B cell (primary cell): ENCODE data around the gene DHX9. TPM values are rescaled to one million over a fixed set of nuclear protein-coding genes. Genes with fewer than 3 reads are reported as not detected.

Experiments
- ATAC-seq: fragments of 200-7000 bp; cut with Tn5 transposase; one replicate; pipeline ENCODE4 v1.10.0; 2021; ENCODE audit warnings: low read depth, mild to moderate bottlenecking, moderate number of reproducible peaks, moderate library complexity
- CTCF ChIA-PET: fragments of 350-600 bp; sonication (Branson Sonifier 250); formaldehyde crosslinking; loops from one replicate; lab custom pipeline; 2021; ENCODE audit warnings: antibody characterized with exemption, inconsistent platforms; lab: Charles Lee
- POLR2A ChIA-PET: fragments of 350-600 bp; sonication (Branson Sonifier 250); formaldehyde crosslinking; loops from one replicate; lab custom pipeline; 2021; ENCODE audit warnings: antibody characterized with exemption; lab: Charles Lee
- DNase-seq: peaks from one replicate; pipeline ENCODE4 v3.0.0; 2013
- H2AFZ ChIP-seq: 2 replicates; pipeline ENCODE4 v1.6.1; 2012; ENCODE audit warnings: mild to moderate bottlenecking, low read depth, low read length; ENCODE audit not compliant: insufficient read depth, poor library complexity, severe bottlenecking
- H3K27ac ChIP-seq, 2 donors: 1 replicate in 1 of 2; 2 replicates in 1 of 2; pipeline ENCODE4 v1.5.1; 2012 to 2013; ENCODE audit warnings: low read length in 2 of 2, mild to moderate bottlenecking in 2 of 2, moderate library complexity in 1 of 2
- H3K27me3 ChIP-seq, 4 experiments: fragments of 200-600 bp in 1 of 4; sonication (generic) in 1 of 4; replicated peaks in 1 of 4; 1 replicate in 2 of 4; 2 replicates in 2 of 4; pipeline versions ENCODE4 v1.6.1 to v1.7.0; 2013 to 2016; ENCODE audit warnings: low read length in 3 of 4, mild to moderate bottlenecking in 2 of 4, mixed read lengths in 1 of 4, moderate library complexity in 1 of 4; ENCODE audit not compliant: insufficient read depth in 4 of 4, control insufficient read depth in 3 of 4; ENCODE audit errors: control extremely low read depth in 1 of 4
- H3K36me3 ChIP-seq, 2 experiments: replicated peaks in 1 of 2; 1 replicate in 1 of 2; 2 replicates in 1 of 2; pipeline versions ENCODE4 v1.6.1 to v1.7.1; 2013; ENCODE audit warnings: low read length in 1 of 2; ENCODE audit not compliant: insufficient read depth in 2 of 2, control insufficient read depth in 1 of 2; ENCODE audit errors: control extremely low read depth in 1 of 2, extremely low read depth in 1 of 2
- H3K4me1 ChIP-seq, 2 donors: fragments of 200-600 bp in 1 of 2; sonication (generic) in 1 of 2; 1 replicate in 1 of 2; 2 replicates in 1 of 2; pipeline versions ENCODE4 v1.5.1 to v1.6.1; 2013 to 2017; ENCODE audit warnings: low read length in 2 of 2; ENCODE audit not compliant: control insufficient read depth in 2 of 2, insufficient read depth in 2 of 2
- H3K4me2 ChIP-seq: replicated peaks from 2 replicates; pipeline ENCODE3; 2012; ENCODE audit warnings: mild to moderate bottlenecking, low read depth, low read length; ENCODE audit not compliant: poor library complexity, severe bottlenecking
- H3K4me3 ChIP-seq, 5 experiments: fragments of 200-600 bp in 1 of 5; sonication (generic) in 1 of 5; 1 replicate in 3 of 5; 2 replicates in 2 of 5; pipeline versions ENCODE4 v1.5.1 to v1.7.0; 2011 to 2016; ENCODE audit warnings: low read length in 4 of 5, mild to moderate bottlenecking in 4 of 5, low read depth in 2 of 5, control low read depth in 1 of 5, moderate library complexity in 1 of 5; ENCODE audit not compliant: insufficient read depth in 1 of 5; ENCODE audit errors: control extremely low read depth in 1 of 5, extremely low read depth in 1 of 5
- H3K79me2 ChIP-seq: fragments of 200-600 bp; sonication (generic); one replicate; pipeline ENCODE4 v1.6.0; 2016; ENCODE audit warnings: low read length; ENCODE audit not compliant: control insufficient read depth, insufficient read depth
- H3K9ac ChIP-seq: fragments of 200-600 bp; sonication (generic); 2 replicates; pipeline ENCODE4 v1.6.1; 2017; ENCODE audit warnings: mild to moderate bottlenecking, low read length, moderate library complexity
- H3K9me3 ChIP-seq, 3 donors: one replicate each; pipeline versions ENCODE4 v1.6.1 to v1.7.1; 2013; ENCODE audit warnings: low read length in 2 of 3; ENCODE audit not compliant: control insufficient read depth in 2 of 3, insufficient read depth in 1 of 3; ENCODE audit errors: control extremely low read depth in 1 of 3
- H4K20me1 ChIP-seq: 2 replicates; pipeline ENCODE4 v1.6.0; 2012; ENCODE audit warnings: mild to moderate bottlenecking, low read length; ENCODE audit not compliant: insufficient read depth, control insufficient read depth, poor library complexity, severe bottlenecking
- H3K27ac Mint-ChIP-seq: one replicate; pipeline ENCODE4 v1.8.0; 2021; ENCODE audit warnings: mixed read lengths
- H3K27me3 Mint-ChIP-seq: one replicate; pipeline ENCODE4 v1.8.0; 2021; ENCODE audit warnings: mixed read lengths
- H3K4me1 Mint-ChIP-seq: one replicate; pipeline ENCODE4 v1.8.0; 2021; ENCODE audit warnings: mixed read lengths
- H3K4me3 Mint-ChIP-seq: one replicate; pipeline ENCODE4 v1.8.0; 2021; ENCODE audit warnings: mixed read lengths
- H3K9me3 Mint-ChIP-seq: one replicate; pipeline ENCODE4 v1.8.0; 2022; ENCODE audit warnings: mixed read lengths; ENCODE audit not compliant: insufficient read depth
- CTCF ChIP-seq: fragments of 200-600 bp; IDR thresholded peaks from one replicate; pipeline ENCODE4 v1.8.0; 2022; ENCODE audit warnings: antibody characterized with exemption, mild to moderate bottlenecking
- EZH2 ChIP-seq: IDR thresholded peaks from 2 replicates; pipeline ENCODE4 v1.6.1; 2012; ENCODE audit warnings: borderline replicate concordance, low read depth, mild to moderate bottlenecking, moderate library complexity, low read length; ENCODE audit not compliant: insufficient read depth, poor library complexity, severe bottlenecking
- WGBS: methylation state at CpG from one replicate; pipeline ENCODE4 v1.1.5; 2013; ENCODE audit warnings: missing lambda C conversion rate; ENCODE audit not compliant: insufficient coverage; 5-methylcytosine and 5-hydroxymethylcytosine counted together
- intact Hi-C: fragments of 100-400 bp; cut with micrococcal nuclease; formaldehyde crosslinking; loops from one replicate; pipeline ENCODE4 v1.10.0; 2022
- polyA plus RNA-seq: library from polyadenylated mRNA; depleted of rRNA; stranded (reverse); fragments of >200 nt; gene quantifications from 2 replicates; pipeline ENCODE4 v1.2.3, GENCODE V29; 2012
- total RNA-seq, 2 donors: library from RNA; stranded (reverse); fragments of 120-200 nt in 1 of 2; gene quantifications; 1 replicate in 1 of 2; 2 replicates in 1 of 2; pipeline versions ENCODE4 v1.2.3 to v1.2.4, GENCODE V29; 2013 to 2022

The DHX9 gene
- total and polyA plus RNA-seq, 2 donors (not counting 1 experiment from before 2014, with no cell fraction given) = 70.6 to 213 TPM

DNA sequence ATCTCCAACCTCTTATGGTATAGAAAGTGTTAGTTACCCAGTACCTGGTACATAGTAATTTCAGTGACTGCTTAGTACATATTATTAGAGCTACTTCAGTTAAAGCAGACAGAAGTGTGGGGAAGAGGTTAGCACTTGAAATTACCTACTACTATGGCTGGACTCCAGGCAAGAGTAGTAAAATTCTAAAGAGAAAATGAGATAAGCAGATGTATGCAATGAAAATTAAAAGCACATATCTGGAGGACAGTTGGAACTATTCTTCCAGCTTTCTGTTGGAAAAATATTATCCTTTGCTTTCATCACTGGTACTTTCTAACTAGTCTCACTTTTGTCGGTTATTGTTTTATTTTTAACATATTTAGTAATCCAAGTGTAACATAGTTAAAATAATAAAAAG, 23.7 kb downstream of the DHX9 start:
- H3K9ac ChIP-seq = no peak overlapping the region
- WGBS = no CpG with 5 or more reads among the region's 1 CpG
- ChIA-PET POLR2A (no interaction called here), CTCF (no interaction called here)
- no peak overlapping the region for H3K27ac ChIP-seq
- DNase-seq (no peak), ATAC-seq (no peak)
- H3K4me1 ChIP-seq = no peaks in the 10 kb centered on the region
- Mint-ChIP-seq H3K4me1 (no peaks in the 10 kb centered on the region), H3K27me3 (no peaks in the 10 kb centered on the region), H3K27ac (no peak overlapping the region), H3K4me3 (no peak overlapping the region), H3K9me3 (no peaks in the 10 kb centered on the region)
- TF ChIP-seq CTCF (no peak), EZH2 (no peak)
- H4K20me1 ChIP-seq = peaks cover 41% of the 10 kb centered on the region
- no peak overlapping the region for H3K4me3 ChIP-seq
- H3K79me2 ChIP-seq = no peaks in the 10 kb centered on the region
- peaks cover 3 to 97% of the 10 kb centered on the region in 2 experiments for H3K36me3 ChIP-seq
- intact Hi-C loops = no loop called here
- H3K4me2 ChIP-seq = no peak overlapping the region
- no peaks in the 10 kb centered on the region for H3K27me3 ChIP-seq
- no peak overlapping the region for H2AFZ ChIP-seq
- H3K9me3 ChIP-seq = no peaks in the 10 kb centered on the region

GRCh38 chr1:182863940-182864339, 24.8 kb downstream of the DHX9 start:
- no peaks in the 10 kb centered on the region for H3K27me3 Mint-ChIP-seq
- DNase-seq (no peak), ATAC-seq (no peak)
- H3K27ac Mint-ChIP-seq = no peak overlapping the region
- Histone ChIP-seq H3K4me1 (no peaks in the 10 kb centered on the region), H4K20me1 (peaks cover 33% of the 10 kb centered on the region), H2AFZ (no peak overlapping the region), H3K79me2 (no peaks in the 10 kb centered on the region), H3K27ac (no peak overlapping the region), H3K9ac (no peak overlapping the region), H3K4me3 (no peak overlapping the region), H3K9me3 (no peaks in the 10 kb centered on the region), H3K36me3 (peaks cover 3 to 92% of the 10 kb centered on the region in 2 experiments), H3K27me3 (no peaks in the 10 kb centered on the region), H3K4me2 (no peak overlapping the region)
- POLR2A ChIA-PET = no interaction called here
- intact Hi-C loops = no loop called here
- CTCF ChIA-PET = no interaction called here
- H3K4me1 Mint-ChIP-seq = no peaks in the 10 kb centered on the region
- TF ChIP-seq EZH2 (no peak), CTCF (no peak)
- 100% methylated on average over 1 of the region's 5 CpGs for WGBS
- no peaks in the 10 kb centered on the region for H3K9me3 Mint-ChIP-seq
- H3K4me3 Mint-ChIP-seq = no peak overlapping the region
